ENCODE measurements around the gene PTPRN2. TPM values are rescaled to one million over a fixed set of nuclear protein-coding genes. Genes with fewer than 3 reads are reported as not detected.

The PTPRN2 gene
- total RNA-seq, 1 donor from 2014 or later, result 1.8 TPM

- Mint-ChIP-seq H3K27ac (no peak overlapping the region), H3K4me1 (no peaks in the 10 kb centered on the region), H3K9me3 (no peaks in the 10 kb centered on the region), H3K36me3 (ENCODE audit: low read depth) (no peaks in the 10 kb centered on the region), H3K27me3 (no peaks in the 10 kb centered on the region), H3K4me3 (no peak overlapping the region)
- ATAC-seq (ENCODE audit: low read depth), result no peak
- ChIA-PET POLR2A (no interaction called here), CTCF (no interaction called here)
- DNase-seq, result no peak
- no peak for TF ChIP-seq CTCF (IDR thresholded peaks at IDR 0.05)
- intact Hi-C loops (cut with micrococcal nuclease), result no loop called here
These were observed 753.0 kb downstream of the PTPRN2 start for GRCh38 chr7:157834501-157835163.

GRCh38 chr7:157832866-157833607 is 754.6 kb downstream of the PTPRN2 start:
- no peak for TF ChIP-seq CTCF (IDR thresholded peaks at IDR 0.05)
- H3K27me3 Mint-ChIP-seq, result no peaks in the 10 kb centered on the region
- H3K9me3 Mint-ChIP-seq, result no peaks in the 10 kb centered on the region
- ATAC-seq (ENCODE audit: low read depth), result no peak
- POLR2A ChIA-PET, result no interaction called here
- H3K4me3 Mint-ChIP-seq, result no peak overlapping the region
- CTCF ChIA-PET, result no interaction called here
- intact Hi-C loops (cut with micrococcal nuclease), result no loop called here
- H3K36me3 Mint-ChIP-seq (ENCODE audit: low read depth), result no peaks in the 10 kb centered on the region
- no peaks in the 10 kb centered on the region for H3K4me1 Mint-ChIP-seq
- no peak for DNase-seq
- no peak overlapping the region for H3K27ac Mint-ChIP-seq

GRCh38 chr7:157832421-157832820 is 755.2 kb downstream of the PTPRN2 start:
- DNase-seq (no peak), ATAC-seq (ENCODE audit: low read depth) (no peak)
- Mint-ChIP-seq H3K36me3 (ENCODE audit: low read depth) (no peaks in the 10 kb centered on the region), H3K4me1 (no peaks in the 10 kb centered on the region), H3K9me3 (no peaks in the 10 kb centered on the region), H3K4me3 (no peak overlapping the region), H3K27me3 (no peaks in the 10 kb centered on the region), H3K27ac (no peak overlapping the region)
- POLR2A ChIA-PET, result no interaction called here
- CTCF ChIA-PET, result no interaction called here
- intact Hi-C loops (cut with micrococcal nuclease), result no loop called here
- TF ChIP-seq CTCF (IDR thresholded peaks at IDR 0.05), result no peak

GRCh38 chr7:157832006-157832405 is 755.6 kb downstream of the PTPRN2 start:
- no peak for DNase-seq
- no peak for TF ChIP-seq CTCF (IDR thresholded peaks at IDR 0.05)
- no peak overlapping the region for H3K27ac Mint-ChIP-seq
- no peak for ATAC-seq (ENCODE audit: low read depth)
- H3K4me1 Mint-ChIP-seq, result no peaks in the 10 kb centered on the region
- ChIA-PET CTCF (no interaction called here), POLR2A (no interaction called here)
- no peak overlapping the region for H3K4me3 Mint-ChIP-seq
- H3K36me3 Mint-ChIP-seq (ENCODE audit: low read depth), result no peaks in the 10 kb centered on the region
- intact Hi-C loops (cut with micrococcal nuclease), result no loop called here
- H3K9me3 Mint-ChIP-seq, result no peaks in the 10 kb centered on the region
- no peaks in the 10 kb centered on the region for H3K27me3 Mint-ChIP-seq

GRCh38 chr7:157831143-157831905 is 756.3 kb downstream of the PTPRN2 start:
- intact Hi-C loops (cut with micrococcal nuclease), result no loop called here
- H3K27ac Mint-ChIP-seq, result no peak overlapping the region

More at GRCh38 chr7:157831143-157831905, 756.3 kb downstream of the PTPRN2 start:
- TF ChIP-seq CTCF (IDR thresholded peaks at IDR 0.05), result no peak
- CTCF ChIA-PET, result no interaction called here
- no peaks in the 10 kb centered on the region for H3K9me3 Mint-ChIP-seq
- H3K36me3 Mint-ChIP-seq (ENCODE audit: low read depth), result no peaks in the 10 kb centered on the region
- H3K4me1 Mint-ChIP-seq, result no peaks in the 10 kb centered on the region
- no peaks in the 10 kb centered on the region for H3K27me3 Mint-ChIP-seq
- POLR2A ChIA-PET, result no interaction called here
- DNase-seq (no peak), ATAC-seq (ENCODE audit: low read depth) (no peak)
- H3K4me3 Mint-ChIP-seq, result no peak overlapping the region
